HFFc6 (cell line): Measurements from ENCODE around the gene SLC22A14. TPM values are rescaled to one million over a fixed set of nuclear protein-coding genes. Genes with fewer than 3 reads are reported as not detected.
"Not testable (repeated sequence)": the region's sequence is repeated elsewhere in the genome, so short reads cannot be mapped to it uniquely, and the experiment has no call there.

ENCODE experiments used
- DNase-seq: peaks from one replicate; pipeline ENCODE4 v3.0.0-alpha.2; 2018
- H3K27ac Mint-ChIP-seq: 2 replicates; pipeline ENCODE4 v1.8.0; 2020; ENCODE audit warnings: mild to moderate bottlenecking, mixed read lengths
- H3K27me3 Mint-ChIP-seq: 2 replicates; pipeline ENCODE4 v1.8.0; 2021; ENCODE audit warnings: mild to moderate bottlenecking, moderate library complexity, mixed read lengths; ENCODE audit not compliant: insufficient read depth
- H3K36me3 Mint-ChIP-seq: 2 replicates; pipeline ENCODE4 v1.8.0; 2021; ENCODE audit warnings: low read depth, mixed read lengths
- H3K4me1 Mint-ChIP-seq: 2 replicates; pipeline ENCODE4 v1.8.0; 2020; ENCODE audit warnings: low read depth, mixed read lengths
- H3K4me3 Mint-ChIP-seq: 2 replicates; pipeline ENCODE4 v1.8.0; 2020; ENCODE audit warnings: mild to moderate bottlenecking, moderate library complexity, mixed read lengths
- H3K9me3 Mint-ChIP-seq: 2 replicates; pipeline ENCODE4 v1.8.0; 2020; ENCODE audit warnings: mild to moderate bottlenecking, mixed read lengths
- CTCF ChIP-seq: fragments of 200-600 bp; sonication (generic); IDR thresholded peaks from 2 replicates; pipeline ENCODE4 v1.5.0; 2021; ENCODE audit warnings: antibody characterized with exemption, mild to moderate bottlenecking
- total RNA-seq, 6 experiments: library from RNA; stranded (reverse); fragmentation: NEBNext Ultra II Directional; extraction: Animal tissue kit (Norgen Biotek cat#: 25700); gene quantifications; 2 replicates in 1 of 6; 3 replicates in 5 of 6; pipeline ENCODE4 v1.2.3, GENCODE V29; 2021

SLC22A14 gene
- total RNA-seq, 6 experiments from 2014 or later, result 0.09 TPM; not detected in 5

GRCh38 chr3:38318766-38319671 is 36.9 kb downstream of the SLC22A14 start:
- no peak for TF ChIP-seq CTCF
- Mint-ChIP-seq H3K9me3 (peaks cover 3% of the 10 kb centered on the region; the same call in 1 of the 2 replicates), H3K27ac (no peak overlapping the region), H3K4me1 (no peaks in the 10 kb centered on the region), H3K4me3 (no peak overlapping the region), H3K36me3 (no peaks in the 10 kb centered on the region), H3K27me3 (peaks cover 22% of the 10 kb centered on the region)
- no peak for DNase-seq

GRCh38 chr3:38320638-38321037 is 38.5 kb downstream of the SLC22A14 start:
- H3K27me3 Mint-ChIP-seq, result peaks cover 18% of the 10 kb centered on the region
- H3K9me3 Mint-ChIP-seq, H3K36me3 Mint-ChIP-seq, H3K27ac Mint-ChIP-seq, H3K4me1 Mint-ChIP-seq, DNase-seq, H3K4me3 Mint-ChIP-seq: not testable (repeated sequence)

- Mint-ChIP-seq H3K9me3 (peaks cover 22% of the 10 kb centered on the region), H3K4me1 (peaks cover 9% of the 10 kb centered on the region), H3K27me3 (peaks cover 18% of the 10 kb centered on the region), H3K27ac (no peak overlapping the region), H3K36me3 (peaks cover 9% of the 10 kb centered on the region), H3K4me3 (no peak overlapping the region)
- no peak for DNase-seq
- no peak for TF ChIP-seq CTCF
These were observed 41.0 kb downstream of the SLC22A14 start for GRCh38 chr3:38323060-38323459.

- peaks cover 22% of the 10 kb centered on the region for H3K9me3 Mint-ChIP-seq
- peaks cover 9% of the 10 kb centered on the region for H3K36me3 Mint-ChIP-seq
- peaks cover 15% of the 10 kb centered on the region for H3K27me3 Mint-ChIP-seq
- DNase-seq, result no peak
- H3K4me3 Mint-ChIP-seq, result no peak overlapping the region
- H3K4me1 Mint-ChIP-seq, result peaks cover 15% of the 10 kb centered on the region
- TF ChIP-seq CTCF, result no peak
- no peak overlapping the region for H3K27ac Mint-ChIP-seq
These were observed 43.2 kb downstream of the SLC22A14 start for GRCh38 chr3:38325256-38325655.

GRCh38 chr3:38327335-38328009 is 45.4 kb downstream of the SLC22A14 start:
- peak; percentile 81 for DNase-seq
- peaks cover 9% of the 10 kb centered on the region for H3K36me3 Mint-ChIP-seq
- no peak for TF ChIP-seq CTCF
- H3K4me3 Mint-ChIP-seq, result no peak overlapping the region
- H3K4me1 Mint-ChIP-seq, result peaks cover 20% of the 10 kb centered on the region
- H3K9me3 Mint-ChIP-seq, result peaks cover 19% of the 10 kb centered on the region
- H3K27me3 Mint-ChIP-seq, result peaks cover 7% of the 10 kb centered on the region; the same call in 1 of the 2 replicates
- H3K27ac Mint-ChIP-seq, result peak overlapping the region; percentile 44; the same call in 1 of the 2 replicates
